ENCODE data around the gene SST. TPM values are rescaled to one million over a fixed set of nuclear protein-coding genes. Genes with fewer than 3 reads are reported as not detected.

Gene SST
- total and polyA plus RNA-seq, 2 of the 13 experiments (the other 11 are each of a cell fraction or from before 2014, with no cell fraction given) = not detected

DNA sequence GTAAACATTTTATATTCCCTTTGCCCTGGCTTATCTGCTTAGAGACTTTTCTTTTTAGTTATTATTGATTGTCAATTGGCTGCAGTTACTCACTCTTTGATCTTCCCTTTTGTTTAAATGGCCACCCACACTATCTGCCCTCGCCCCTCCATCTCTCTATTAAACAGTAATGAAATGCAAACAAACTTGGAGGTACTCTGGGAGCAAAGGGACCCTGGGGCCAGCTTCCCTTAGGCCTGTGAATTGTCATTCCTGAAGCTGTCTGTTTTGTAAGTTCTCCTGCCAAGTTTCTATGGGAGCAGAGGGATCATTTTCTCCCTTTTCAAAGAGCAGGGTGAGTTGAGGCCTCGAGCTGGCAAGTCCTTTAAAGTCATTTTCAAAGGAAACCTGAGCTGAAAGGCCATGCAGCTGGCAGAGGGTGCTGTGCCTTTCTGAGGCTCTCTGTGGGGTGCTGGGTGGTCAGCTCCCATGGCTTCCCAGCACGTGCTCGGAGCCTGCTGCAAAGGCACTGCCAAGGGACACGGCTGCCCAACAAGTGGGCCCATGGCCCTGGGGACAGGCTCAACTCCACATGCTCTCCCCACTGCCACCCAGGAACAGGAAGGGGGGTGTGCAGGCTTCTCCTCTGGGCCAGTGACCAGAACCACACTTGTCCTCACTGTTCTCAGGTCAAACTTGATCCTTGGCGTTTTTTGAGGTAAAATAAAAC is 49.6 kb upstream of the SST start (continued):
- TF ChIP-seq ZNF12 (CRISPR knock-in tag; IDR thresholded peaks at IDR 0.05) (no peak), SYNCRIP (IDR thresholded peaks at IDR 0.05; ENCODE audit: insufficient read depth, low read depth, low read length) (no peak), CHCHD3 (CRISPR knock-in tag; IDR thresholded peaks at IDR 0.05) (no peak), TAF15 (IDR thresholded peaks at IDR 0.05; ENCODE audit: low read depth, low read length, poor library complexity, severe bottlenecking) (no peak), STAT5B (CRISPR knock-in tag; IDR thresholded peaks at IDR 0.05) (0 out of 2 replicates have a peak, but pooled peaks have one; percentile 15), FOXA3 (CRISPR knock-in tag; IDR thresholded peaks at IDR 0.05) (peak; percentile 84), NFATC3 (CRISPR knock-in tag; IDR thresholded peaks at IDR 0.05) (no peak), KDM5A (IDR thresholded peaks at IDR 0.05; ENCODE audit: borderline replicate concordance, low read length) (no peak), ZNF280B (CRISPR knock-in tag; IDR thresholded peaks at IDR 0.05; ENCODE audit: borderline replicate concordance) (peak; percentile 69; the same call in 1 of the 2 replicates), ZNF572 (CRISPR knock-in tag; IDR thresholded peaks at IDR 0.05) (peak; percentile 2; the same call in 1 of the 2 replicates), MAFG (CRISPR knock-in tag; IDR thresholded peaks at IDR 0.05) (no peak), SOX5 (CRISPR knock-in tag; IDR thresholded peaks at IDR 0.05; ENCODE audit: borderline replicate concordance) (peak; percentile 86), ZNF225 (CRISPR knock-in tag; IDR thresholded peaks at IDR 0.05) (no peak), MBD4 (IDR thresholded peaks at IDR 0.05; ENCODE audit: borderline replicate concordance, low read length) (peak; percentile 71; the same call in 1 of the 2 replicates), IKZF4 (CRISPR knock-in tag; IDR thresholded peaks at IDR 0.05; ENCODE audit: borderline replicate concordance, low read depth, not compliant biosample characterization) (peak; percentile 77), GFI1 (CRISPR knock-in tag; IDR thresholded peaks at IDR 0.05; ENCODE audit: borderline replicate concordance) (no peak), ZNF253 (CRISPR knock-in tag; IDR thresholded peaks at IDR 0.05; ENCODE audit: borderline replicate concordance) (no peak), MIXL1 (CRISPR knock-in tag; IDR thresholded peaks at IDR 0.05) (peak; percentile 93), SP4 (CRISPR knock-in tag; IDR thresholded peaks at IDR 0.05) (peak; percentile 35; the same call in 1 of the 2 replicates), NPAS2 (CRISPR knock-in tag; IDR thresholded peaks at IDR 0.05; ENCODE audit: borderline replicate concordance) (no peak), ATF3 (CRISPR knock-in tag; IDR thresholded peaks at IDR 0.05) (no peak), AHR (CRISPR knock-in tag; IDR thresholded peaks at IDR 0.05) (no peak), EP300 (IDR thresholded peaks at IDR 0.05; ENCODE audit: low read depth in 2 of 2, low read length in 2 of 2) (peak in 1 of 2 experiments; percentile 90; a peak in 2 of 4 replicates), EP300 (CRISPR knock-in tag; IDR thresholded peaks at IDR 0.05; ENCODE audit: borderline replicate concordance) (no peak), HNRNPK (IDR thresholded peaks at IDR 0.05; ENCODE audit: low read depth, low read length, poor library complexity, severe bottlenecking) (no peak), ZNF24 (IDR thresholded peaks at IDR 0.05) (no peak), ERF (CRISPR knock-in tag; IDR thresholded peaks at IDR 0.05) (no peak), KDM3A (CRISPR knock-in tag; IDR thresholded peaks at IDR 0.05; ENCODE audit: low read depth) (peak; percentile 67; the same call in 1 of the 2 replicates), HCFC1 (IDR thresholded peaks at IDR 0.05; ENCODE audit: low read depth, low read length) (no peak)
- TF ChIP-seq, protein P1, sequence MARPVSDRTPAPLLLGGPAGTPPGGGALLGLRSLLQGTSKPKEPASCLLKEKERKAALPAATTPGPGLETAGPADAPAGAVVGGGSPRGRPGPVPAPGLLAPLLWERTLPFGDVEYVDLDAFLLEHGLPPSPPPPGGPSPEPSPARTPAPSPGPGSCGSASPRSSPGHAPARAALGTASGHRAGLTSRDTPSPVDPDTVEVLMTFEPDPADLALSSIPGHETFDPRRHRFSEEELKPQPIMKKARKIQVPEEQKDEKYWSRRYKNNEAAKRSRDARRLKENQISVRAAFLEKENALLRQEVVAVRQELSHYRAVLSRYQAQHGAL (CRISPR knock-in tag; IDR thresholded peaks at IDR 0.05; ENCODE audit: not compliant biosample characterization) = no peak

Data from HepG2 (cell line).